Tibial artery (tissue), 4 donors: ENCODE results near the gene SLC9A3.

ENCODE experiments used
- DNase-seq, 2 donors: peaks; one replicate each; pipeline ENCODE4 v3.0.0-alpha.2; 2019
- H3K27ac ChIP-seq, 2 donors: fragments of 200-600 bp; sonication (generic) in 1 of 2; 1 replicate in 1 of 2; 2 replicates in 1 of 2; pipeline ENCODE4 v1.5.1; 2018 to 2019; ENCODE audit warnings: mild to moderate bottlenecking in 1 of 2
- H3K27me3 ChIP-seq, 2 donors: fragments of 200-600 bp; sonication (generic) in 1 of 2; one replicate each; pipeline versions ENCODE4 v1.5.1 to v1.6.0; 2016 to 2019
- H3K36me3 ChIP-seq, 3 donors: fragments of 200-600 bp; sonication (generic) in 2 of 3; one replicate each; pipeline ENCODE4 v1.5.1; 2016 to 2019; ENCODE audit warnings: mild to moderate bottlenecking in 2 of 3
- H3K4me1 ChIP-seq, 4 donors: fragments of 200-600 bp; sonication (generic) in 2 of 4; 1 replicate in 3 of 4; 2 replicates in 1 of 4; pipeline ENCODE4 v1.5.1; 2016 to 2019
- H3K4me3 ChIP-seq, 2 donors: fragments of 200-600 bp; sonication (generic) in 1 of 2; 1 replicate in 1 of 2; 2 replicates in 1 of 2; pipeline ENCODE4 v1.5.1; 2018 to 2019; ENCODE audit warnings: mild to moderate bottlenecking in 2 of 2
- H3K9me3 ChIP-seq, 3 donors: fragments of 200-600 bp; sonication (generic) in 1 of 3; one replicate each; pipeline ENCODE4 v1.5.1; 2016 to 2019
- intact Hi-C: fragments of 100-400 bp; cut with DNase I; formaldehyde crosslinking; loops from one replicate; pipeline ENCODE4 v1.15.0; 2023; ENCODE audit warnings: low total_unique reads
- TF ChIP-seq, protein P1 (sequence below), 2 experiments: fragments of 200-600 bp in 1 of 2; fragments of 450-650 bp in 1 of 2; IDR thresholded peaks; one replicate each; pipeline ENCODE4 v1.5.1; 2017 to 2019; ENCODE audit warnings: antibody characterized with exemption in 2 of 2, mild to moderate bottlenecking in 1 of 2, moderate library complexity in 1 of 2

SLC9A3 gene

GRCh38 chr5:524234-524972 is at the start of gene SLC9A3:
Gene SLC9A3 (minus strand): TSS chr5:524449.
- H3K4me3 ChIP-seq: peak within 1 kb of the TSS in 1 of 2 donors; percentile 20
- H3K9me3 ChIP-seq: no peaks in the 10 kb centered on the region
- peaks cover 0 to 98% of the 10 kb centered on the region in 2 donors for H3K27me3 ChIP-seq
- no peak within 1 kb of the TSS for H3K27ac ChIP-seq
- TF ChIP-seq, protein P1, sequence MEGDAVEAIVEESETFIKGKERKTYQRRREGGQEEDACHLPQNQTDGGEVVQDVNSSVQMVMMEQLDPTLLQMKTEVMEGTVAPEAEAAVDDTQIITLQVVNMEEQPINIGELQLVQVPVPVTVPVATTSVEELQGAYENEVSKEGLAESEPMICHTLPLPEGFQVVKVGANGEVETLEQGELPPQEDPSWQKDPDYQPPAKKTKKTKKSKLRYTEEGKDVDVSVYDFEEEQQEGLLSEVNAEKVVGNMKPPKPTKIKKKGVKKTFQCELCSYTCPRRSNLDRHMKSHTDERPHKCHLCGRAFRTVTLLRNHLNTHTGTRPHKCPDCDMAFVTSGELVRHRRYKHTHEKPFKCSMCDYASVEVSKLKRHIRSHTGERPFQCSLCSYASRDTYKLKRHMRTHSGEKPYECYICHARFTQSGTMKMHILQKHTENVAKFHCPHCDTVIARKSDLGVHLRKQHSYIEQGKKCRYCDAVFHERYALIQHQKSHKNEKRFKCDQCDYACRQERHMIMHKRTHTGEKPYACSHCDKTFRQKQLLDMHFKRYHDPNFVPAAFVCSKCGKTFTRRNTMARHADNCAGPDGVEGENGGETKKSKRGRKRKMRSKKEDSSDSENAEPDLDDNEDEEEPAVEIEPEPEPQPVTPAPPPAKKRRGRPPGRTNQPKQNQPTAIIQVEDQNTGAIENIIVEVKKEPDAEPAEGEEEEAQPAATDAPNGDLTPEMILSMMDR (IDR thresholded peaks at IDR 0.05): no peak
- H3K4me1 ChIP-seq: peaks cover 0 to 33% (median 14%) of the 10 kb centered on the region in 4 donors
- H3K36me3 ChIP-seq: no peaks in the 10 kb centered on the region
- intact Hi-C loops: no loop called here
- DNase-seq: no peak

DNA sequence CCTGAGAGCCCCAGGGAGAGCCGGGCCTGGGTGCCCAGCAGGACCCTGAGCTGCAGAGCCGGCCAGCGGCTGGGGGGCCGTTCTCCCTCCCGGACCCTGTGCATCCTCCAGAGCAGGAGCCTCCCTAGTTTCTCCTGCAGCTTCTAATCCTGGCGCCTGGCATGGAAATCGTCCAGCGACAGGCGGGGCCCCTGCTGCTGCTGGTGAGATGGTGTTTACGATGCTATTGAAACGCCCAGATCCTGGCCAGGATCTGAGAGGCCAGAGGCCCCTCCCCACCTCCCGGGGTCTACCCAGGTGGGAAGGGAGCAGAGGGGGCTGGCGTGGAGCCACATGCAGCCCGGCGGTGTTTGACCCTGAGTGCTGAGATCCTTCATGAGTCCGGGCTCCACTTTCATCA is 49.7 kb upstream of the SLC9A3 start:
- H3K27me3 ChIP-seq: peaks cover 0 to 27% of the 10 kb centered on the region in 2 donors
- H3K36me3 ChIP-seq: no peaks in the 10 kb centered on the region
- H3K4me1 ChIP-seq: no peaks in the 10 kb centered on the region
- H3K27ac ChIP-seq: no peak overlapping the region
- H3K4me3 ChIP-seq: no peak overlapping the region
- intact Hi-C loops: no loop called here
- no peak for DNase-seq
- peaks cover 0 to 17% (median 12%) of the 10 kb centered on the region in 3 donors for H3K9me3 ChIP-seq
- TF ChIP-seq, protein P1 (IDR thresholded peaks at IDR 0.05): no peak

- intact Hi-C loops: no loop called here
- Histone ChIP-seq H3K9me3 (peaks cover 0 to 17% (median 12%) of the 10 kb centered on the region in 3 donors), H3K27me3 (peaks cover 0 to 35% of the 10 kb centered on the region in 2 donors), H3K27ac (no peak overlapping the region), H3K4me1 (no peaks in the 10 kb centered on the region), H3K36me3 (no peaks in the 10 kb centered on the region), H3K4me3 (no peak overlapping the region)
- TF ChIP-seq, protein P1 (IDR thresholded peaks at IDR 0.05): no peak
- DNase-seq: no peak
Measured at GRCh38 chr5:573206-573605, 49.0 kb upstream of the SLC9A3 start.

- Histone ChIP-seq H3K4me3 (no peak overlapping the region), H3K36me3 (no peaks in the 10 kb centered on the region), H3K27me3 (peaks cover 0 to 42% of the 10 kb centered on the region in 2 donors), H3K9me3 (peaks cover 0 to 17% (median 12%) of the 10 kb centered on the region in 3 donors), H3K27ac (no peak overlapping the region), H3K4me1 (no peaks in the 10 kb centered on the region)
- intact Hi-C loops: no loop called here
- TF ChIP-seq, protein P1 (IDR thresholded peaks at IDR 0.05): no peak
- DNase-seq: no peak
Measured at GRCh38 chr5:572398-573019, 48.3 kb upstream of the SLC9A3 start.

DNA sequence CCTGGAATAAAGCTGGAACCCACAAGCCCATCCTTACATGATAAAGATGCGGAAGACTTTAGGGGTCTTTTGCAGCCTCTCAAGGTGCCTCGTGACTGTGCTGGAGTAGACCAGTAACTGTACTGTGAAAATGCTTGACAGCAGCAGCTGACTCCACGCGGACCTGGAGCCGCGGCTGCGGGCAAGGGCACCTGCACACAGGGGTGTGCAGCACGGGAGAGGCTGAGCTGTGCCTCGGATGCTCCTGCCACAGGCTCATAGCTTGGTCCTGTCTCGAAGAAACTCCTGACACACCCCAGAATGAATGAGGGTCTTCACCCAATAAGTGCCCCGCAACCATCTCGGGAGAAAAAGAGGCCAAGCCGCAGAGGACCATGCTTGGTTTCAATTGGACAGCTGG is 47.5 kb upstream of the SLC9A3 start:
- no peak for DNase-seq
- Histone ChIP-seq H3K4me3 (no peak overlapping the region), H3K4me1 (no peaks in the 10 kb centered on the region), H3K9me3 (peaks cover 0 to 15% (median 12%) of the 10 kb centered on the region in 3 donors), H3K27me3 (peaks cover 0 to 42% of the 10 kb centered on the region in 2 donors), H3K27ac (no peak overlapping the region), H3K36me3 (no peaks in the 10 kb centered on the region)
- TF ChIP-seq, protein P1 (IDR thresholded peaks at IDR 0.05): no peak
- intact Hi-C loops: no loop called here
